GM21390 (cell line): ENCODE measurements around the gene CD2.

Experiments
- ATAC-seq: cut with Tn5 transposase; IDR thresholded peaks from one replicate; pipeline ENCODE4 v1.9.1; 2021; ENCODE audit not compliant: unreplicated experiment

The CD2 gene

GRCh38 chr1:116811321-116811720 lies 57.1 kb downstream of the CD2 start:
- no peak for ATAC-seq

GRCh38 chr1:116814926-116815723 lies 60.9 kb downstream of the CD2 start:
- no peak for ATAC-seq

GRCh38 chr1:116817582-116818064 lies 63.4 kb downstream of the CD2 start:
- ATAC-seq, result peak; percentile 70
